ENCODE results near the gene PPP1R36.
A peak's percentile ranks its signal among the peaks of the same experiment; 100 is the strongest.

The PPP1R36 gene

GRCh38 chr14:64549791-64550620 lies at the start of gene PPP1R36:
TSS of gene PPP1R36 (plus strand) at chr14:64549961. CDS start at chr14:64549998, 37 bp downstream.
- H3K4me1 ChIP-seq (ENCODE audit: control insufficient read depth, insufficient read depth, low read length) = peaks cover 2% of the 10 kb centered on the region
- H3K36me3 ChIP-seq (ENCODE audit: control insufficient read depth, insufficient read depth, low read length) = no peaks in the 10 kb centered on the region
- H3K27ac ChIP-seq (ENCODE audit: low read depth, low read length) = peak within 1 kb of the TSS; percentile 40
- peak within 1 kb of the TSS; percentile 69 for H3K4me3 ChIP-seq (ENCODE audit: low read length)
- no peaks in the 10 kb centered on the region for H3K27me3 ChIP-seq (ENCODE audit: control insufficient read depth, insufficient read depth, low read length)
- peak within 1 kb of the TSS; percentile 40 for H3K9ac ChIP-seq (ENCODE audit: low read length)

- H3K27me3 ChIP-seq (ENCODE audit: control insufficient read depth, insufficient read depth, low read length) = no peaks in the 10 kb centered on the region
- no peaks in the 10 kb centered on the region for H3K36me3 ChIP-seq (ENCODE audit: control insufficient read depth, insufficient read depth, low read length)
- H3K27ac ChIP-seq (ENCODE audit: low read depth, low read length) = no peak overlapping the region
- no peak overlapping the region for H3K4me3 ChIP-seq (ENCODE audit: low read length)
- H3K4me1 ChIP-seq (ENCODE audit: control insufficient read depth, insufficient read depth, low read length) = peaks cover 17% of the 10 kb centered on the region
- no peak overlapping the region for H3K9ac ChIP-seq (ENCODE audit: low read length)
Measured at GRCh38 chr14:64500088-64500487, 49.7 kb upstream of the PPP1R36 start.

- Histone ChIP-seq H3K27me3 (ENCODE audit: control insufficient read depth, insufficient read depth, low read length) (no peaks in the 10 kb centered on the region), H3K36me3 (ENCODE audit: control insufficient read depth, insufficient read depth, low read length) (no peaks in the 10 kb centered on the region), H3K4me3 (ENCODE audit: low read length) (peak overlapping the region; percentile 97), H3K9ac (ENCODE audit: low read length) (peak overlapping the region; percentile 36), H3K27ac (ENCODE audit: low read depth, low read length) (peak overlapping the region; percentile 99), H3K4me1 (ENCODE audit: control insufficient read depth, insufficient read depth, low read length) (peaks cover 19% of the 10 kb centered on the region)
Measured at GRCh38 chr14:64501411-64502171, 48.2 kb upstream of the PPP1R36 start.

GRCh38 chr14:64502456-64502855 lies 47.3 kb upstream of the PPP1R36 start:
- peak overlapping the region; percentile 97 for H3K4me3 ChIP-seq (ENCODE audit: low read length)
- H3K27me3 ChIP-seq (ENCODE audit: control insufficient read depth, insufficient read depth, low read length) = no peaks in the 10 kb centered on the region
- peak overlapping the region; percentile 99 for H3K27ac ChIP-seq (ENCODE audit: low read depth, low read length)
- no peaks in the 10 kb centered on the region for H3K36me3 ChIP-seq (ENCODE audit: control insufficient read depth, insufficient read depth, low read length)
- H3K4me1 ChIP-seq (ENCODE audit: control insufficient read depth, insufficient read depth, low read length) = peaks cover 20% of the 10 kb centered on the region
- peak overlapping the region; percentile 100 for H3K9ac ChIP-seq (ENCODE audit: low read length)

GRCh38 chr14:64502887-64503433 lies 46.8 kb upstream of the PPP1R36 start:
- Histone ChIP-seq H3K36me3 (ENCODE audit: control insufficient read depth, insufficient read depth, low read length) (no peaks in the 10 kb centered on the region), H3K4me1 (ENCODE audit: control insufficient read depth, insufficient read depth, low read length) (peaks cover 20% of the 10 kb centered on the region)

GRCh38 chr14:64503434-64504309 lies 46.1 kb upstream of the PPP1R36 start, which contains the start of gene ZBTB25:
TSS of gene ZBTB25 (minus strand) at chr14:64503838. CDS start at chr14:64490533, 13,305 bp downstream.
- Histone ChIP-seq H3K27ac (ENCODE audit: low read depth, low read length) (peak within 1 kb of the TSS; percentile 99), H3K4me1 (ENCODE audit: control insufficient read depth, insufficient read depth, low read length) (peaks cover 20% of the 10 kb centered on the region), H3K27me3 (ENCODE audit: control insufficient read depth, insufficient read depth, low read length) (no peaks in the 10 kb centered on the region), H3K9ac (ENCODE audit: low read length) (peak within 1 kb of the TSS; percentile 100), H3K4me3 (ENCODE audit: low read length) (peak within 1 kb of the TSS; percentile 97), H3K36me3 (ENCODE audit: control insufficient read depth, insufficient read depth, low read length) (no peaks in the 10 kb centered on the region)

More at GRCh38 chr14:64502887-64503433, 46.8 kb upstream of the PPP1R36 start:
- peak overlapping the region; percentile 99 for H3K27ac ChIP-seq (ENCODE audit: low read depth, low read length)
- H3K4me3 ChIP-seq (ENCODE audit: low read length) = peak overlapping the region; percentile 97
- H3K27me3 ChIP-seq (ENCODE audit: control insufficient read depth, insufficient read depth, low read length) = no peaks in the 10 kb centered on the region
- peak overlapping the region; percentile 100 for H3K9ac ChIP-seq (ENCODE audit: low read length)

GRCh38 chr14:64504310-64504896 lies 45.4 kb upstream of the PPP1R36 start, which contains the start of gene ZBTB1:
TSS of gene ZBTB1 (plus strand) at chr14:64504770. CDS start at chr14:64521505, 16,735 bp downstream.
- H3K36me3 ChIP-seq (ENCODE audit: control insufficient read depth, insufficient read depth, low read length) = no peaks in the 10 kb centered on the region
- H3K4me1 ChIP-seq (ENCODE audit: control insufficient read depth, insufficient read depth, low read length) = peaks cover 20% of the 10 kb centered on the region
- peak within 1 kb of the TSS; percentile 99 for H3K27ac ChIP-seq (ENCODE audit: low read depth, low read length)
- peak within 1 kb of the TSS; percentile 97 for H3K4me3 ChIP-seq (ENCODE audit: low read length)
- no peaks in the 10 kb centered on the region for H3K27me3 ChIP-seq (ENCODE audit: control insufficient read depth, insufficient read depth, low read length)
- peak within 1 kb of the TSS; percentile 100 for H3K9ac ChIP-seq (ENCODE audit: low read length)

- H3K27me3 ChIP-seq (ENCODE audit: control insufficient read depth, insufficient read depth, low read length) = no peaks in the 10 kb centered on the region
- peaks cover 20% of the 10 kb centered on the region for H3K4me1 ChIP-seq (ENCODE audit: control insufficient read depth, insufficient read depth, low read length)
- H3K4me3 ChIP-seq (ENCODE audit: low read length) = peak overlapping the region; percentile 97
- no peaks in the 10 kb centered on the region for H3K36me3 ChIP-seq (ENCODE audit: control insufficient read depth, insufficient read depth, low read length)
- H3K27ac ChIP-seq (ENCODE audit: low read depth, low read length) = peak overlapping the region; percentile 99
- H3K9ac ChIP-seq (ENCODE audit: low read length) = peak overlapping the region; percentile 84
Measured at GRCh38 chr14:64504897-64505794, 44.6 kb upstream of the PPP1R36 start.

- H3K36me3 ChIP-seq (ENCODE audit: control insufficient read depth, insufficient read depth, low read length) = no peaks in the 10 kb centered on the region
- no peaks in the 10 kb centered on the region for H3K27me3 ChIP-seq (ENCODE audit: control insufficient read depth, insufficient read depth, low read length)
- no peak overlapping the region for H3K4me3 ChIP-seq (ENCODE audit: low read length)
- H3K27ac ChIP-seq (ENCODE audit: low read depth, low read length) = peak overlapping the region; percentile 18
- no peak overlapping the region for H3K9ac ChIP-seq (ENCODE audit: low read length)
- H3K4me1 ChIP-seq (ENCODE audit: control insufficient read depth, insufficient read depth, low read length) = peaks cover 15% of the 10 kb centered on the region
Measured at GRCh38 chr14:64506721-64507120, 43.0 kb upstream of the PPP1R36 start.

- Histone ChIP-seq H3K9ac (ENCODE audit: low read length) (no peak overlapping the region), H3K4me3 (ENCODE audit: low read length) (no peak overlapping the region), H3K27ac (ENCODE audit: low read depth, low read length) (no peak overlapping the region), H3K36me3 (ENCODE audit: control insufficient read depth, insufficient read depth, low read length) (no peaks in the 10 kb centered on the region), H3K27me3 (ENCODE audit: control insufficient read depth, insufficient read depth, low read length) (no peaks in the 10 kb centered on the region), H3K4me1 (ENCODE audit: control insufficient read depth, insufficient read depth, low read length) (peaks cover 6% of the 10 kb centered on the region)
Measured at GRCh38 chr14:64507376-64508156, 42.2 kb upstream of the PPP1R36 start.

Data from rectal smooth muscle tissue (tissue), 1 donor.